SU-DHL-6 (cell line): ENCODE data around the gene ZNF74.

ENCODE experiments used
- CTCF ChIP-seq: fragments of 200-600 bp; sonication (generic); IDR thresholded peaks from one replicate; pipeline ENCODE4 v1.5.1; 2017; ENCODE audit warnings: antibody characterized with exemption, mild to moderate bottlenecking, low read length, moderate library complexity; ENCODE audit not compliant: insufficient read depth, poor library complexity, severe bottlenecking
- EZH2phosphoT487 ChIP-seq: fragments of 200-600 bp; sonication (generic), shearing (Covaris generic); conservative IDR thresholded peaks from 2 replicates; pipeline ENCODE4 v1.6.1; 2018; ENCODE audit warnings: mild to moderate bottlenecking, antibody characterized with exemption, low read length, moderate library complexity, mixed read lengths

- TF ChIP-seq CTCF (no peak), EZH2phosphoT487 (no peak)
Measured at GRCh38 chr22:20456722-20457076, 62.7 kb downstream of the ZNF74 start.
